ENCODE measurements around the gene PKNOX1. TPM values are rescaled to one million over a fixed set of nuclear protein-coding genes. Genes with fewer than 3 reads are reported as not detected.

PKNOX1 gene
- total RNA-seq, 4 donors from 2014 or later: 7.4 to 28.1 (median 14.1) TPM

GRCh38 chr21:42971897-42972275 is 2.5 kb upstream of the PKNOX1 start:
- H3K9me3 ChIP-seq: no peaks in the 10 kb centered on the region
- H3K4me1 ChIP-seq: peaks cover 0 to 14% (median 7%) of the 10 kb centered on the region in 4 donors
- TF ChIP-seq, protein P1, sequence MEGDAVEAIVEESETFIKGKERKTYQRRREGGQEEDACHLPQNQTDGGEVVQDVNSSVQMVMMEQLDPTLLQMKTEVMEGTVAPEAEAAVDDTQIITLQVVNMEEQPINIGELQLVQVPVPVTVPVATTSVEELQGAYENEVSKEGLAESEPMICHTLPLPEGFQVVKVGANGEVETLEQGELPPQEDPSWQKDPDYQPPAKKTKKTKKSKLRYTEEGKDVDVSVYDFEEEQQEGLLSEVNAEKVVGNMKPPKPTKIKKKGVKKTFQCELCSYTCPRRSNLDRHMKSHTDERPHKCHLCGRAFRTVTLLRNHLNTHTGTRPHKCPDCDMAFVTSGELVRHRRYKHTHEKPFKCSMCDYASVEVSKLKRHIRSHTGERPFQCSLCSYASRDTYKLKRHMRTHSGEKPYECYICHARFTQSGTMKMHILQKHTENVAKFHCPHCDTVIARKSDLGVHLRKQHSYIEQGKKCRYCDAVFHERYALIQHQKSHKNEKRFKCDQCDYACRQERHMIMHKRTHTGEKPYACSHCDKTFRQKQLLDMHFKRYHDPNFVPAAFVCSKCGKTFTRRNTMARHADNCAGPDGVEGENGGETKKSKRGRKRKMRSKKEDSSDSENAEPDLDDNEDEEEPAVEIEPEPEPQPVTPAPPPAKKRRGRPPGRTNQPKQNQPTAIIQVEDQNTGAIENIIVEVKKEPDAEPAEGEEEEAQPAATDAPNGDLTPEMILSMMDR (IDR thresholded peaks at IDR 0.05): no peak
- TF ChIP-seq POLR2A (IDR thresholded peaks at IDR 0.05): no peak
- H3K36me3 ChIP-seq: no peaks in the 10 kb centered on the region
- H3K4me3 ChIP-seq: no peak overlapping the region
- no peak overlapping the region for H3K27ac ChIP-seq
- no peaks in the 10 kb centered on the region for H3K27me3 ChIP-seq
- peak in 1 of 3 donors; percentile 39 for DNase-seq

GRCh38 chr21:42973309-42973990 is 912 bp upstream of the PKNOX1 start:
- Histone ChIP-seq H3K27ac (peak overlapping the region; percentile 87 to 100 (median 93)), H3K9me3 (no peaks in the 10 kb centered on the region), H3K4me3 (peak overlapping the region; percentile 51 to 95 (median 63)), H3K27me3 (no peaks in the 10 kb centered on the region), H3K4me1 (peaks cover 0 to 14% (median 7%) of the 10 kb centered on the region in 4 donors), H3K36me3 (no peaks in the 10 kb centered on the region)
- no peak for DNase-seq
- TF ChIP-seq, protein P1 (IDR thresholded peaks at IDR 0.05): no peak
- TF ChIP-seq POLR2A (IDR thresholded peaks at IDR 0.05): no peak

GRCh38 chr21:42974832-42975820 is 764 bp downstream of the PKNOX1 start:
- peaks cover 0 to 14% (median 7%) of the 10 kb centered on the region in 4 donors for H3K4me1 ChIP-seq
- H3K27ac ChIP-seq: peak overlapping the region; percentile 94 to 100 (median 98)
- no peaks in the 10 kb centered on the region for H3K27me3 ChIP-seq
- peak; percentile 51 to 77 (median 73) for DNase-seq
- peak overlapping the region; percentile 63 to 100 (median 86) for H3K4me3 ChIP-seq
- no peaks in the 10 kb centered on the region for H3K9me3 ChIP-seq
- TF ChIP-seq, protein P1 (IDR thresholded peaks at IDR 0.05): no peak
- TF ChIP-seq POLR2A (IDR thresholded peaks at IDR 0.05): no peak
- H3K36me3 ChIP-seq: no peaks in the 10 kb centered on the region

DNA sequence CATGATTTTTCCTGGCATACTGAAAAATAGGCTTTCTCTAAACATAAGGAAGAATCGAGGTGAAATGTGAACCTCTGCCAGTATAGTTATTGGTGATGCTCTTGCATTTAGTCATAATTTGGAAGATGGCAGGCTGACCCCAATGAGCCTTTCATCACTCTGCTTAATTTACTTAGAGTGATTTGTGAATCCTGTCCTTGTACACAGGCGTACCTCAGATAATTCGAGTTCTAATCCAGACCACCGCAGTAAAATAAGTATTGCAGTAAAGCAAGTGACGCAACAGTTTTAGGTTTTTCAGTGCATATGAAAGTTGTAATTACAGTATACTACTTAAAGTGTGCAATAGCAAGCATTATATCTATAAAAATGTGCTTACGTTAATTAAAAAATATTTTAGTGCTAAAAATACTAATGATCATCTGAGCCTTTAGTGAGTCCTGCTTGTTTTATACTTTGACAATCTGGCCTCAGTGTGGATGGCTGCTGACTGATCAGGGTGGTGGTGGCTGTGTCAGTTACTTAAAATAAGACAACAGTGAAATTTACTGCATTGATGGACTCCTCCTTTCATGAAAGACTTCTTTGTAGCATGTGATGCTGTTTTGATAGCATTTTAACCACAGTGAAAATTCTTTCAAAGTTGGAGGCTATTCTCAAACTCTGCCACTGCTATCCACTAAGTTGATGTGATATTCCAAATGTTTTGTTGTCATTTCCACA is 1.7 kb downstream of the PKNOX1 start:
- DNase-seq: no peak
- H3K9me3 ChIP-seq: no peaks in the 10 kb centered on the region
- peaks cover 0 to 14% (median 7%) of the 10 kb centered on the region in 4 donors for H3K4me1 ChIP-seq
- H3K27ac ChIP-seq: peak overlapping the region; percentile 94 to 100 (median 98)
- H3K4me3 ChIP-seq: peak overlapping the region; percentile 63 to 100 (median 86)
- no peaks in the 10 kb centered on the region for H3K36me3 ChIP-seq
- no peak for TF ChIP-seq POLR2A (IDR thresholded peaks at IDR 0.05)
- TF ChIP-seq, protein P1 (IDR thresholded peaks at IDR 0.05): no peak
- H3K27me3 ChIP-seq: no peaks in the 10 kb centered on the region

Measured in Peyer's patch (tissue), 4 donors.